ENCODE measurements around the gene GNG7.

Gene GNG7

GRCh38 chr19:2577722-2578335, 124.7 kb downstream of the GNG7 start:
- Histone ChIP-seq H2BK5ac (ENCODE audit: low read depth, low read length, poor library complexity) (peak overlapping the region; percentile 100), H3K27ac (ENCODE audit: low read depth, low read length) (peak overlapping the region; percentile 100), H2AK5ac (ENCODE audit: low read length) (peak overlapping the region; percentile 98), H3K4me1 (ENCODE audit: control insufficient read depth in 1 of 2, insufficient read depth in 2 of 2, low read length in 2 of 2) (peaks cover 29 to 39% of the 10 kb centered on the region in 2 experiments), H3K79me1 (ENCODE audit: low read length) (peaks cover 51% of the 10 kb centered on the region), H4K91ac (ENCODE audit: low read depth, low read length) (peak overlapping the region; percentile 100), H3K27me3 (ENCODE audit: insufficient read depth, low read length) (no peaks in the 10 kb centered on the region), H3K36me3 (ENCODE audit: control insufficient read depth in 1 of 2, insufficient read depth in 2 of 2, low read length in 2 of 2) (no peaks in the 10 kb centered on the region), H2BK120ac (ENCODE audit: insufficient read depth, low read length, poor library complexity) (peak overlapping the region; percentile 100), H3K18ac (ENCODE audit: low read length) (peak overlapping the region; percentile 83), H2AFZ (ENCODE audit: insufficient read depth, low read length, poor library complexity) (no peak overlapping the region), H2BK12ac (ENCODE audit: low read length) (peak overlapping the region; percentile 97), H3K4me3 (ENCODE audit: low read depth, low read length) (no peak overlapping the region), H4K12ac (ENCODE audit: low read depth, low read length) (peak overlapping the region; percentile 68), H3K23ac (ENCODE audit: low read length) (no peak overlapping the region), H3K79me2 (ENCODE audit: control insufficient read depth, insufficient read depth, low read length, poor library complexity) (peaks cover 11% of the 10 kb centered on the region), H3K14ac (ENCODE audit: low read length) (peak overlapping the region; percentile 98), H3K4ac (ENCODE audit: low read depth, low read length) (peak overlapping the region; percentile 84), H3K9ac (ENCODE audit: low read length) (no peak overlapping the region), H3K4me2 (ENCODE audit: low read length) (no peak overlapping the region), H3K9me3 (ENCODE audit: insufficient read depth, low read depth, low read length) (peaks cover 2% of the 10 kb centered on the region), H4K8ac (ENCODE audit: low read depth, low read length) (peak overlapping the region; percentile 93)
- DNase-seq: peak in 1 of 2 donors; percentile 36
- WGBS (ENCODE audit: extremely low coverage, insufficient coverage, insufficient read length): no CpG with 5 or more reads among the region's 18 CpGs

GRCh38 chr19:2575734-2576481, 126.6 kb downstream of the GNG7 start:
- Histone ChIP-seq H3K79me1 (ENCODE audit: low read length) (peaks cover 53% of the 10 kb centered on the region), H3K4me1 (ENCODE audit: control insufficient read depth in 1 of 2, insufficient read depth in 2 of 2, low read length in 2 of 2) (peaks cover 26 to 38% of the 10 kb centered on the region in 2 experiments), H2BK12ac (ENCODE audit: low read length) (peak overlapping the region; percentile 84), H3K9ac (ENCODE audit: low read length) (no peak overlapping the region), H4K91ac (ENCODE audit: low read depth, low read length) (peak overlapping the region; percentile 44), H3K14ac (ENCODE audit: low read length) (peak overlapping the region; percentile 54), H3K9me3 (ENCODE audit: insufficient read depth, low read depth, low read length) (peaks cover 2% of the 10 kb centered on the region), H3K79me2 (ENCODE audit: control insufficient read depth, insufficient read depth, low read length, poor library complexity) (peaks cover 11% of the 10 kb centered on the region), H4K12ac (ENCODE audit: low read depth, low read length) (no peak overlapping the region), H3K4me3 (ENCODE audit: low read depth, low read length) (peak overlapping the region; percentile 62), H3K18ac (ENCODE audit: low read length) (peak overlapping the region; percentile 15), H2AK5ac (ENCODE audit: low read length) (peak overlapping the region; percentile 25), H3K4ac (ENCODE audit: low read depth, low read length) (no peak overlapping the region), H3K4me2 (ENCODE audit: low read length) (no peak overlapping the region), H4K8ac (ENCODE audit: low read depth, low read length) (no peak overlapping the region), H2BK120ac (ENCODE audit: insufficient read depth, low read length, poor library complexity) (peak overlapping the region; percentile 54), H3K36me3 (ENCODE audit: control insufficient read depth in 1 of 2, insufficient read depth in 2 of 2, low read length in 2 of 2) (no peaks in the 10 kb centered on the region), H3K27me3 (ENCODE audit: insufficient read depth, low read length) (no peaks in the 10 kb centered on the region), H3K27ac (ENCODE audit: low read depth, low read length) (no peak overlapping the region), H3K23ac (ENCODE audit: low read length) (no peak overlapping the region), H2BK5ac (ENCODE audit: low read depth, low read length, poor library complexity) (no peak overlapping the region), H2AFZ (ENCODE audit: insufficient read depth, low read length, poor library complexity) (no peak overlapping the region)
- DNase-seq: peak; percentile 77 to 78
- WGBS (ENCODE audit: extremely low coverage, insufficient coverage, insufficient read length): no CpG with 5 or more reads among the region's 37 CpGs

- Histone ChIP-seq H4K8ac (ENCODE audit: low read depth, low read length) (no peak overlapping the region), H3K79me1 (ENCODE audit: low read length) (peaks cover 51% of the 10 kb centered on the region), H3K4ac (ENCODE audit: low read depth, low read length) (no peak overlapping the region), H3K36me3 (ENCODE audit: control insufficient read depth in 1 of 2, insufficient read depth in 2 of 2, low read length in 2 of 2) (no peaks in the 10 kb centered on the region), H3K79me2 (ENCODE audit: control insufficient read depth, insufficient read depth, low read length, poor library complexity) (peaks cover 11% of the 10 kb centered on the region), H3K14ac (ENCODE audit: low read length) (no peak overlapping the region), H2AFZ (ENCODE audit: insufficient read depth, low read length, poor library complexity) (no peak overlapping the region), H4K12ac (ENCODE audit: low read depth, low read length) (no peak overlapping the region), H2BK120ac (ENCODE audit: insufficient read depth, low read length, poor library complexity) (peak overlapping the region; percentile 10), H3K4me2 (ENCODE audit: low read length) (no peak overlapping the region), H3K27me3 (ENCODE audit: insufficient read depth, low read length) (no peaks in the 10 kb centered on the region), H3K4me1 (ENCODE audit: control insufficient read depth in 1 of 2, insufficient read depth in 2 of 2, low read length in 2 of 2) (peaks cover 26 to 37% of the 10 kb centered on the region in 2 experiments), H2BK5ac (ENCODE audit: low read depth, low read length, poor library complexity) (no peak overlapping the region), H3K9ac (ENCODE audit: low read length) (no peak overlapping the region), H3K18ac (ENCODE audit: low read length) (peak overlapping the region; percentile 15), H3K23ac (ENCODE audit: low read length) (no peak overlapping the region), H4K91ac (ENCODE audit: low read depth, low read length) (peak overlapping the region; percentile 74), H3K9me3 (ENCODE audit: insufficient read depth, low read depth, low read length) (peaks cover 5% of the 10 kb centered on the region), H2BK12ac (ENCODE audit: low read length) (peak overlapping the region; percentile 59), H3K27ac (ENCODE audit: low read depth, low read length) (no peak overlapping the region), H2AK5ac (ENCODE audit: low read length) (peak overlapping the region; percentile 77), H3K4me3 (ENCODE audit: low read depth, low read length) (peak overlapping the region; percentile 62)
- WGBS (ENCODE audit: extremely low coverage, insufficient coverage, insufficient read length): no CpG with 5 or more reads among the region's 19 CpGs
- no peak for DNase-seq
Observed at GRCh38 chr19:2574971-2575630, 127.4 kb downstream of the GNG7 start.

- no peak overlapping the region for H3K27ac ChIP-seq (ENCODE audit: low read depth, low read length)
- H2BK12ac ChIP-seq (ENCODE audit: low read length): peak overlapping the region; percentile 59
- H3K14ac ChIP-seq (ENCODE audit: low read length): no peak overlapping the region
- no CpG with 5 or more reads among the region's 15 CpGs for WGBS (ENCODE audit: extremely low coverage, insufficient coverage, insufficient read length)
- no peak overlapping the region for H3K4me2 ChIP-seq (ENCODE audit: low read length)
- H3K4me1 ChIP-seq (ENCODE audit: control insufficient read depth in 1 of 2, insufficient read depth in 2 of 2, low read length in 2 of 2): peaks cover 21 to 31% of the 10 kb centered on the region in 2 experiments
- H3K4me3 ChIP-seq (ENCODE audit: low read depth, low read length): no peak overlapping the region
- H3K27me3 ChIP-seq (ENCODE audit: insufficient read depth, low read length): no peaks in the 10 kb centered on the region
- no peak overlapping the region for H3K9ac ChIP-seq (ENCODE audit: low read length)
- H3K79me1 ChIP-seq (ENCODE audit: low read length): peaks cover 45% of the 10 kb centered on the region
- peaks cover 11% of the 10 kb centered on the region for H3K79me2 ChIP-seq (ENCODE audit: control insufficient read depth, insufficient read depth, low read length, poor library complexity)
- H3K18ac ChIP-seq (ENCODE audit: low read length): no peak overlapping the region
- no peak overlapping the region for H4K12ac ChIP-seq (ENCODE audit: low read depth, low read length)
- H2BK120ac ChIP-seq (ENCODE audit: insufficient read depth, low read length, poor library complexity): peak overlapping the region; percentile 10
- H2AK5ac ChIP-seq (ENCODE audit: low read length): peak overlapping the region; percentile 77
- H3K36me3 ChIP-seq (ENCODE audit: control insufficient read depth in 1 of 2, insufficient read depth in 2 of 2, low read length in 2 of 2): no peaks in the 10 kb centered on the region
- peaks cover 8% of the 10 kb centered on the region for H3K9me3 ChIP-seq (ENCODE audit: insufficient read depth, low read depth, low read length)
- H4K8ac ChIP-seq (ENCODE audit: low read depth, low read length): no peak overlapping the region
- H2BK5ac ChIP-seq (ENCODE audit: low read depth, low read length, poor library complexity): no peak overlapping the region
- H4K91ac ChIP-seq (ENCODE audit: low read depth, low read length): peak overlapping the region; percentile 74
- H3K4ac ChIP-seq (ENCODE audit: low read depth, low read length): no peak overlapping the region
- H3K23ac ChIP-seq (ENCODE audit: low read length): no peak overlapping the region
- H2AFZ ChIP-seq (ENCODE audit: insufficient read depth, low read length, poor library complexity): no peak overlapping the region
- DNase-seq: no peak
Observed at GRCh38 chr19:2574478-2574931, 128.0 kb downstream of the GNG7 start.
